Upper lobe of left lung (tissue), 6 donors: Measurements from ENCODE around the gene FLNB. TPM values are rescaled to one million over a fixed set of nuclear protein-coding genes. Genes with fewer than 3 reads are reported as not detected.

Experiments used
- ATAC-seq, 2 donors: fragments of 200-7000 bp; cut with Tn5 transposase; one replicate each; pipeline ENCODE4 v1.9.1; 2022; ENCODE audit warnings: mild to moderate bottlenecking in 2 of 2, moderate library complexity in 2 of 2; ENCODE audit not compliant: low FRiP score in 2 of 2
- DNase-seq, 2 donors: peaks; one replicate each; pipeline ENCODE4 v3.0.0-alpha.2; 2019 to 2020
- H3K27ac ChIP-seq, 4 donors: fragments of 200-600 bp; sonication (generic); one replicate each; pipeline ENCODE4 v1.5.1; 2016 to 2019
- H3K27me3 ChIP-seq, 4 donors: fragments of 200-600 bp; sonication (generic); one replicate each; pipeline ENCODE4 v1.5.1; 2017 to 2019
- H3K36me3 ChIP-seq, 4 donors: fragments of 200-600 bp; sonication (generic); one replicate each; pipeline ENCODE4 v1.5.1; 2016 to 2019
- H3K4me1 ChIP-seq, 4 donors: fragments of 200-600 bp; sonication (generic); one replicate each; pipeline ENCODE4 v1.5.1; 2018 to 2019
- H3K4me3 ChIP-seq, 4 donors: fragments of 200-600 bp; sonication (generic); one replicate each; pipeline ENCODE4 v1.5.1; 2017 to 2019; ENCODE audit warnings: mild to moderate bottlenecking in 2 of 4, moderate library complexity in 1 of 4
- H3K9me3 ChIP-seq, 4 donors: fragments of 200-600 bp; sonication (generic); one replicate each; pipeline ENCODE4 v1.5.1; 2018 to 2019
- EP300 ChIP-seq, 4 donors: sonication (generic); formaldehyde crosslinking; IDR thresholded peaks; one replicate each; pipeline ENCODE4 v1.5.1; 2017; ENCODE audit warnings: antibody characterized with exemption in 4 of 4, control low read depth in 2 of 4
- POLR2A ChIP-seq, 4 donors: fragments of 450-650 bp; IDR thresholded peaks; one replicate each; pipeline ENCODE4 v1.5.1; 2016 to 2017; ENCODE audit warnings: antibody characterized with exemption in 4 of 4, mild to moderate bottlenecking in 2 of 4
- POLR2AphosphoS5 ChIP-seq, 2 donors: sonication (generic); formaldehyde crosslinking; IDR thresholded peaks; one replicate each; pipeline ENCODE4 v1.5.1; 2017; ENCODE audit warnings: antibody characterized with exemption in 2 of 2
- WGBS, 2 donors: methylation state at CpG; one replicate each; pipeline ENCODE4 v1.1.5; 2017 to 2018; 5-methylcytosine and 5-hydroxymethylcytosine counted together
- total RNA-seq, 6 donors: library from RNA; depleted of rRNA in 4 of 6; stranded (reverse); fragments of >200 nt in 4 of 6; gene quantifications; one replicate each; pipeline versions ENCODE4 v1.1.0 to v1.2.1, GENCODE V29; 2016 to 2021
- TF ChIP-seq, protein P1 (sequence below), 6 experiments: fragments of 450-650 bp in 4 of 6; fragments of 200-600 bp in 2 of 6; sonication (generic) in 2 of 6; IDR thresholded peaks; one replicate each; pipeline ENCODE4 v1.5.1; 2016 to 2019; ENCODE audit warnings: antibody characterized with exemption in 6 of 6
- donor health status: DM: no; HTN: no; CAD: no; lungs with moderate emphysema.
- donor health status: DM: no; HTN: yes; CAD: no; lungs with severe emphysema.

Gene FLNB, protein sequence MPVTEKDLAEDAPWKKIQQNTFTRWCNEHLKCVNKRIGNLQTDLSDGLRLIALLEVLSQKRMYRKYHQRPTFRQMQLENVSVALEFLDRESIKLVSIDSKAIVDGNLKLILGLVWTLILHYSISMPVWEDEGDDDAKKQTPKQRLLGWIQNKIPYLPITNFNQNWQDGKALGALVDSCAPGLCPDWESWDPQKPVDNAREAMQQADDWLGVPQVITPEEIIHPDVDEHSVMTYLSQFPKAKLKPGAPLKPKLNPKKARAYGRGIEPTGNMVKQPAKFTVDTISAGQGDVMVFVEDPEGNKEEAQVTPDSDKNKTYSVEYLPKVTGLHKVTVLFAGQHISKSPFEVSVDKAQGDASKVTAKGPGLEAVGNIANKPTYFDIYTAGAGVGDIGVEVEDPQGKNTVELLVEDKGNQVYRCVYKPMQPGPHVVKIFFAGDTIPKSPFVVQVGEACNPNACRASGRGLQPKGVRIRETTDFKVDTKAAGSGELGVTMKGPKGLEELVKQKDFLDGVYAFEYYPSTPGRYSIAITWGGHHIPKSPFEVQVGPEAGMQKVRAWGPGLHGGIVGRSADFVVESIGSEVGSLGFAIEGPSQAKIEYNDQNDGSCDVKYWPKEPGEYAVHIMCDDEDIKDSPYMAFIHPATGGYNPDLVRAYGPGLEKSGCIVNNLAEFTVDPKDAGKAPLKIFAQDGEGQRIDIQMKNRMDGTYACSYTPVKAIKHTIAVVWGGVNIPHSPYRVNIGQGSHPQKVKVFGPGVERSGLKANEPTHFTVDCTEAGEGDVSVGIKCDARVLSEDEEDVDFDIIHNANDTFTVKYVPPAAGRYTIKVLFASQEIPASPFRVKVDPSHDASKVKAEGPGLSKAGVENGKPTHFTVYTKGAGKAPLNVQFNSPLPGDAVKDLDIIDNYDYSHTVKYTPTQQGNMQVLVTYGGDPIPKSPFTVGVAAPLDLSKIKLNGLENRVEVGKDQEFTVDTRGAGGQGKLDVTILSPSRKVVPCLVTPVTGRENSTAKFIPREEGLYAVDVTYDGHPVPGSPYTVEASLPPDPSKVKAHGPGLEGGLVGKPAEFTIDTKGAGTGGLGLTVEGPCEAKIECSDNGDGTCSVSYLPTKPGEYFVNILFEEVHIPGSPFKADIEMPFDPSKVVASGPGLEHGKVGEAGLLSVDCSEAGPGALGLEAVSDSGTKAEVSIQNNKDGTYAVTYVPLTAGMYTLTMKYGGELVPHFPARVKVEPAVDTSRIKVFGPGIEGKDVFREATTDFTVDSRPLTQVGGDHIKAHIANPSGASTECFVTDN (N-terminal part only)
- 100 to 1,000 TPM; 101 to 193 (median 127) TPM for total RNA-seq

DNA sequence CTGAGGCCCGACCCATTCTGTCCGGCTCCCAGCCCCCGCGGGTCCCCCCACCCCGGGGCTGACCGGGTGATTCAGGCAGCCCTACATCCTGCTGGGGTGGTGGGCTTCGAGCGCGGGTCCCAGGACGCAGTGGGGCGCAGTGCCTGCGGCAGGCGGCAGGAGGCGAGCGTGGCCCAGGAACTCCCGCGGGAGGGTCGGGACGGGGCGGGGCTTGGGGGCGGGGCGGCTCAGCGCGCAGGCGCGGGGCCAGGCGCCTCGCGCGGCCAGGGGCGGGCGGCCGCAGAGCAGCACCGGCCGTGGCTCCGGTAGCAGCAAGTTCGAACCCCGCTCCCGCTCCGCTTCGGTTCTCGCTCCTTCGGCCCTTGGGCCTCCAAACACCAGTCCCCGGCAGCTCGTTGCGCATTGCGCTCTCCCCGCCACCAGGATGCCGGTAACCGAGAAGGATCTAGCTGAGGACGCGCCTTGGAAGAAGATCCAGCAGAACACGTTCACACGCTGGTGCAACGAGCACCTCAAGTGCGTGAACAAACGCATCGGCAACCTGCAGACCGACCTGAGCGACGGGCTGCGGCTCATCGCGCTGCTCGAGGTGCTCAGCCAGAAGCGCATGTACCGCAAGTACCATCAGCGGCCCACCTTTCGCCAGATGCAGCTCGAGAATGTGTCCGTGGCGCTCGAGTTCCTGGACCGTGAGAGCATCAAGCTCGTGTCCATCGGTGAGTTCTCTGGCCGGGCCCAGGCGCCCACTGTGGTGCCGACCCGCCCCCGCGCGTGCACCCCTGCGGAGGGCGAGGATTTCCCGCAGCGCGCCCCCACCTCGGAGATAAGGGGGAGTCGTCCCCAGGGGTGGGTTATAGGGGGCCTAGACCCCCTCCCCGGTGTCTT, at the start of gene FLNB:
Gene FLNB, plus strand, starts transcription at position 282 of the 885 bp plus-strand sequence. Its CDS starts 143 bp downstream, at position 425.
- Histone ChIP-seq H3K36me3 (no peaks in the 10 kb centered on the region), H3K4me3 (peak within 1 kb of the TSS; percentile 66 to 95 (median 86)), H3K27ac (peak within 1 kb of the TSS; percentile 58 to 84 (median 76)), H3K4me1 (peaks cover 15 to 47% (median 36%) of the 10 kb centered on the region in 4 donors), H3K9me3 (no peaks in the 10 kb centered on the region), H3K27me3 (no peaks in the 10 kb centered on the region)
- peak; percentile 66 to 95 for DNase-seq
- peak; percentile 87 to 94 for ATAC-seq
- WGBS, 2 donors = 0% methylated on average over 19 to 58 of the region's 91 CpGs
- TF ChIP-seq, protein P1, sequence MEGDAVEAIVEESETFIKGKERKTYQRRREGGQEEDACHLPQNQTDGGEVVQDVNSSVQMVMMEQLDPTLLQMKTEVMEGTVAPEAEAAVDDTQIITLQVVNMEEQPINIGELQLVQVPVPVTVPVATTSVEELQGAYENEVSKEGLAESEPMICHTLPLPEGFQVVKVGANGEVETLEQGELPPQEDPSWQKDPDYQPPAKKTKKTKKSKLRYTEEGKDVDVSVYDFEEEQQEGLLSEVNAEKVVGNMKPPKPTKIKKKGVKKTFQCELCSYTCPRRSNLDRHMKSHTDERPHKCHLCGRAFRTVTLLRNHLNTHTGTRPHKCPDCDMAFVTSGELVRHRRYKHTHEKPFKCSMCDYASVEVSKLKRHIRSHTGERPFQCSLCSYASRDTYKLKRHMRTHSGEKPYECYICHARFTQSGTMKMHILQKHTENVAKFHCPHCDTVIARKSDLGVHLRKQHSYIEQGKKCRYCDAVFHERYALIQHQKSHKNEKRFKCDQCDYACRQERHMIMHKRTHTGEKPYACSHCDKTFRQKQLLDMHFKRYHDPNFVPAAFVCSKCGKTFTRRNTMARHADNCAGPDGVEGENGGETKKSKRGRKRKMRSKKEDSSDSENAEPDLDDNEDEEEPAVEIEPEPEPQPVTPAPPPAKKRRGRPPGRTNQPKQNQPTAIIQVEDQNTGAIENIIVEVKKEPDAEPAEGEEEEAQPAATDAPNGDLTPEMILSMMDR (IDR thresholded peaks at IDR 0.05) = peak; percentile 75 to 96 (median 88)
- TF ChIP-seq POLR2A (IDR thresholded peaks at IDR 0.05) (peak in 2 of 4 donors; percentile 26 to 70), EP300 (IDR thresholded peaks at IDR 0.05) (no peak), POLR2AphosphoS5 (IDR thresholded peaks at IDR 0.05) (peak in 1 of 2 donors; percentile 61)

DNA sequence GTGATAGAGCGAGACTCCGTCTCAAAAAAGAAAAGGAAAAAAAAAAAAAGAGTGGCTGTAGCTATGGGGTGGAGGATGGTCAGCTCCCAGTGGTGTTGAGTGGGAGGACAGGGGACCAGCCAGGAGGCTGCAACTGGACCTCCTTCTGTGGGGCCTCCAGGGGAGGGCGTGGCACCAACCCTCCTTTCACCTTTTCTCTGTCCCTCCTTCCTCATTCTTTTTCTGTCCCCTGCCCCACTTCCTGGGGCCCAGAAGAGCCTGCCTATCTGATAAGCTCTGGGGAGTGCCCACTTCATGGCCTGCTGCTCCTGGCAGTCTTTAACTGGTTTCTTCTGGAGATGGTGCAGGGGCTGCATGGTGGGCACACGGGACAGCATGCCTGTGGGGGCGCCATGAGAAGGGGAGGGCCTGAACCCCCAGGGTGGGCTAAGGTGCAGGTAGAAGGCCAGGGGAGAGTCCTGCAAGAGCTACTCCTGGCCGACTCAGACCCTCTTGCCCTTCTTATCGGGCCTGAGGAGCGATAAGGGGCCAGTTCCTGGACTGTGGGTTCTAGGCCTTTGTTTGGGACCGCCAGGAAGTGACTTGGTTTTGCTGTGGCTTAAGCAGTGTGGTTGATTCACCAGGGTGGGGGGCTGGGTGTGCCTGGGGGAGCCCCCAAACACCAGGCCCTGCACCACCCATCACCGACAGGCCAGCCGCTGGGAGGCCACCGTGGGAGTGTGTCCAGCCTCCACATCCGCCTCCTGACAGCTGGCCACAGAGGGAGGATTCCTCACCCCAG, 49.4 kb upstream of the FLNB start:
- H3K27ac ChIP-seq = peak overlapping the region in 2 of 4 donors; percentile 18 to 50
- no peak overlapping the region for H3K4me3 ChIP-seq
- ATAC-seq (peak; percentile 39 to 82), DNase-seq (peak in 1 of 2 donors; percentile 66)
- TF ChIP-seq EP300 (IDR thresholded peaks at IDR 0.05) (no peak), POLR2A (IDR thresholded peaks at IDR 0.05) (no peak), POLR2AphosphoS5 (IDR thresholded peaks at IDR 0.05) (no peak)
- TF ChIP-seq, protein P1 (IDR thresholded peaks at IDR 0.05) = no peak
- H3K27me3 ChIP-seq = no peaks in the 10 kb centered on the region
- H3K9me3 ChIP-seq = no peaks in the 10 kb centered on the region
- H3K36me3 ChIP-seq = no peaks in the 10 kb centered on the region
- H3K4me1 ChIP-seq = peaks cover 3 to 31% (median 18%) of the 10 kb centered on the region in 4 donors
- WGBS, 2 donors = 65 to 76% methylated on average over 11 to 13 of the region's 13 CpGs

DNA sequence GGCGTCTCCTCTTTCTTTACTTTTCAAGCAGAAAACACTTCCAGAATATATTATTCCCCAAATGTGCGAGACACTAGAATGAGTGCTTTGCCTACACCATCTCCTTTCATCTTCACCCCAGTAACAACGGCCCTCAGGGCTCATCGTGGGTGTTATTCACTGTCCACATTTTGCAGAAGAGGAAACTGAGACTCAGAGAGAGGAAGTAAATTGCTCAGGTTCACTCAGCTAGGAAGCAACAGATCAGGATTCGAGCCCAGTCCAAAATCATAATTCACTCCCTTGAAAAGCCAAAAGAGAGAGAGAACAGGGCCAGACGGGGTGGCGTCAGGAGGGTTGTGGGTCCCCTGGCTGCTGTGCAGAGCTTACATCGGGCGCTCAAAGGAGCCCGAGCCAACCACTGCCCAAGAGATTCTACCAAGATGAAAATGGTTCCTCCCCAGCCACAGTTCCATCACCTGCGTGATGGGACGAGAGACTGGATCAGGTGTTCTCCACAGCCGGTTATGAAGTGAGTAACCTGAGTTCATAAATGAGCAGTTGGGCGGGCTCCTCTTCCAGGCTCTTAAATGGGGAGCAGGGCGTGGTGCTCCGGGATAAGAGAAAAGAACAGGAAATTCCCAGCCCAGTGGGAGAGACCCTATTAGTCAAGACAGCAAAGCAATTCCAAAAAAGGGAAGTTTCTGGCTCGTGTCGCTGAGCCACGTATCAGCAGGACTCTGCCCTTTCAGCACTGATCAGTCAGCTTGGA, 48.6 kb upstream of the FLNB start:
- Histone ChIP-seq H3K27ac (peak overlapping the region in 2 of 4 donors; percentile 12 to 50), H3K36me3 (no peaks in the 10 kb centered on the region), H3K9me3 (no peaks in the 10 kb centered on the region), H3K4me1 (peaks cover 3 to 31% (median 18%) of the 10 kb centered on the region in 4 donors), H3K4me3 (no peak overlapping the region), H3K27me3 (no peaks in the 10 kb centered on the region)
- 55 to 60% methylated on average over 19 of the region's 19 CpGs for WGBS, 2 donors
- DNase-seq (peak in 1 of 2 donors; percentile 62), ATAC-seq (peak in 1 of 2 donors; percentile 82)
- TF ChIP-seq POLR2A (IDR thresholded peaks at IDR 0.05) = no peak
- no peak for TF ChIP-seq POLR2AphosphoS5 (IDR thresholded peaks at IDR 0.05)

DNA sequence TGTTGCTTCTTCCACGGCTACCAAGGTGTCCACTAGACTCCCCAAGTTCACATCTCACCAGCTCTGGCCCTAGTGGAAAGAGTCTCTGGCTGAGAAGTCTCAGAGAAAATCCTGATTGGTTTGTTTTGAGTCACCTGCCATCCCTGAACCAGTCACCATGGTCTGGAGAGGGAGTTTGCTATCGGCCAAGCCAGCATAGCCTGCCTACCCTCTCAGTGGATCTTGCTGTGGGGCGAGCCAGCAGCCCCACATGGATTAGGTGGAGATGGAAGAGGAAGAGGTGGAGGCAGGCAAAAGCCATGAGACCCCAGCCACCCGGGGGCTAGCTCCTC, 48.1 kb upstream of the FLNB start:
- ATAC-seq = no peak
- WGBS, 2 donors = 74 to 78% methylated on average over 2 to 4 of the region's 4 CpGs

More for the DNA sequence above, 48.1 kb upstream of the FLNB start:
- Histone ChIP-seq H3K27me3 (no peaks in the 10 kb centered on the region), H3K36me3 (no peaks in the 10 kb centered on the region), H3K4me1 (peaks cover 3 to 31% (median 18%) of the 10 kb centered on the region in 4 donors), H3K27ac (peak overlapping the region in 2 of 4 donors; percentile 12 to 50), H3K9me3 (no peaks in the 10 kb centered on the region), H3K4me3 (no peak overlapping the region)
- DNase-seq = no peak
- TF ChIP-seq POLR2AphosphoS5 (IDR thresholded peaks at IDR 0.05) = no peak
- no peak for TF ChIP-seq POLR2A (IDR thresholded peaks at IDR 0.05)
- TF ChIP-seq, protein P1 (IDR thresholded peaks at IDR 0.05) = no peak
- TF ChIP-seq EP300 (IDR thresholded peaks at IDR 0.05) = no peak
